GM21360 (cell line): ENCODE measurements around the gene PKN2.

Source experiments
- ATAC-seq: cut with Tn5 transposase; IDR thresholded peaks from one replicate; pipeline ENCODE4 v1.9.1; 2021; ENCODE audit warnings: mild to moderate bottlenecking, moderate library complexity; ENCODE audit not compliant: unreplicated experiment

The PKN2 gene

GRCh38 chr1:88683541-88684481 lies at the start of gene PKN2:
Gene PKN2, plus strand, starts transcription at chr1:88684273. Its CDS starts 308 bp downstream, at chr1:88684581.
- ATAC-seq, result peak; percentile 92

GRCh38 chr1:88634538-88634937 lies 49.5 kb upstream of the PKN2 start:
- ATAC-seq, result no peak

- no peak for ATAC-seq
Observed at GRCh38 chr1:88640060-88640459, 44.0 kb upstream of the PKN2 start.

- no peak for ATAC-seq
Observed at GRCh38 chr1:88645886-88646285, 38.2 kb upstream of the PKN2 start.

GRCh38 chr1:88646476-88647248 lies 37.4 kb upstream of the PKN2 start:
- ATAC-seq, result no peak

GRCh38 chr1:88647249-88647645 lies 36.8 kb upstream of the PKN2 start:
- ATAC-seq, result peak; percentile 43

- ATAC-seq, result no peak
Observed at GRCh38 chr1:88647749-88648415, 36.2 kb upstream of the PKN2 start.

- no peak for ATAC-seq
Observed at GRCh38 chr1:88648706-88649105, 35.4 kb upstream of the PKN2 start.

GRCh38 chr1:88649932-88650331 lies 34.1 kb upstream of the PKN2 start:
- no peak for ATAC-seq

GRCh38 chr1:88650676-88651418 lies 33.2 kb upstream of the PKN2 start:
- ATAC-seq, result no peak

- ATAC-seq, result no peak
Observed at GRCh38 chr1:88655140-88655539, 28.9 kb upstream of the PKN2 start.

- ATAC-seq, result no peak
Observed at GRCh38 chr1:88655685-88656299, 28.3 kb upstream of the PKN2 start.

- no peak for ATAC-seq
Observed at GRCh38 chr1:88658419-88658818, 25.7 kb upstream of the PKN2 start.

- no peak for ATAC-seq
Observed at GRCh38 chr1:88659552-88659951, 24.5 kb upstream of the PKN2 start.

GRCh38 chr1:88661188-88661587 lies 22.9 kb upstream of the PKN2 start:
- ATAC-seq, result peak; percentile 41

GRCh38 chr1:88661951-88662699 lies 21.9 kb upstream of the PKN2 start:
- no peak for ATAC-seq

GRCh38 chr1:88662723-88663122 lies 21.4 kb upstream of the PKN2 start:
- no peak for ATAC-seq

- ATAC-seq, result no peak
Observed at GRCh38 chr1:88668405-88668804, 15.7 kb upstream of the PKN2 start.

GRCh38 chr1:88670462-88670861 lies 13.6 kb upstream of the PKN2 start:
- no peak for ATAC-seq
